Loucy (cell line): ENCODE data around the gene ZNF205.
A peak's percentile ranks its signal among the peaks of the same experiment; 100 is the strongest.

Experiments used
- H2AFZ ChIP-seq: fragments of 200-600 bp; sonication (generic); 2 replicates; pipeline ENCODE4 v1.6.0; 2016; ENCODE audit warnings: antibody characterized with exemption, mild to moderate bottlenecking, low read length, moderate library complexity
- H3F3A ChIP-seq: fragments of 200-600 bp; 2 replicates; pipeline ENCODE4 v1.6.0; 2016; ENCODE audit warnings: antibody characterized with exemption, low read depth, mild to moderate bottlenecking
- H3K27me3 ChIP-seq: fragments of 200-600 bp; sonication (generic); 2 replicates; pipeline ENCODE4 v1.6.1; 2014; ENCODE audit warnings: low read length, mild to moderate bottlenecking; ENCODE audit not compliant: insufficient read depth, poor library complexity, severe bottlenecking
- H3K36me3 ChIP-seq: fragments of 200-600 bp; sonication (generic); 2 replicates; pipeline ENCODE4 v1.6.1; 2016; ENCODE audit warnings: low read length; ENCODE audit not compliant: insufficient read depth
- H3K4me1 ChIP-seq: fragments of 200-600 bp; sonication (generic); 2 replicates; pipeline ENCODE4 v1.5.1; 2014; ENCODE audit warnings: low read length, mild to moderate bottlenecking; ENCODE audit not compliant: insufficient read depth, poor library complexity, severe bottlenecking
- H3K4me2 ChIP-seq: fragments of 200-600 bp; sonication (generic); 2 replicates; pipeline ENCODE4 v1.6.0; 2014; ENCODE audit warnings: antibody characterized with exemption, low read length, low read depth, mild to moderate bottlenecking; ENCODE audit not compliant: poor library complexity, severe bottlenecking
- H3K4me3 ChIP-seq: fragments of 200-600 bp; sonication (generic); 2 replicates; pipeline ENCODE4 v1.5.1; 2014; ENCODE audit warnings: low read length, mild to moderate bottlenecking, mixed read lengths; ENCODE audit not compliant: poor library complexity, severe bottlenecking
- H3K79me2 ChIP-seq: fragments of 200-600 bp; sonication (generic); 2 replicates; pipeline ENCODE4 v1.6.1; 2014; ENCODE audit warnings: low read length; ENCODE audit not compliant: insufficient read depth
- H3K9ac ChIP-seq: fragments of 200-600 bp; sonication (generic); 2 replicates; pipeline ENCODE4 v1.6.0; 2014; ENCODE audit warnings: mild to moderate bottlenecking, low read depth, low read length, moderate library complexity; ENCODE audit not compliant: poor library complexity, severe bottlenecking
- H3K9me2 ChIP-seq: fragments of 200-600 bp; sonication (generic); replicated peaks from 2 replicates; pipeline ENCODE4 v1.6.1; 2016; ENCODE audit warnings: low read depth, low read length, mixed read lengths
- H3K9me3 ChIP-seq: fragments of 200-600 bp; sonication (generic); 2 replicates; pipeline ENCODE4 v1.6.1; 2014; ENCODE audit warnings: mild to moderate bottlenecking, antibody characterized with exemption, low read length, low read depth; ENCODE audit not compliant: insufficient read depth
- H4K20me1 ChIP-seq: fragments of 200-600 bp; sonication (generic); 2 replicates; pipeline ENCODE4 v1.6.0; 2014; ENCODE audit warnings: antibody characterized with exemption, low read length, mild to moderate bottlenecking; ENCODE audit not compliant: insufficient read depth, poor library complexity, severe bottlenecking
- CTCF ChIP-seq: fragments of 200-600 bp; sonication (generic); conservative IDR thresholded peaks from 2 replicates; pipeline ENCODE4 v1.5.1; 2014; ENCODE audit warnings: mild to moderate bottlenecking, antibody characterized with exemption, low read length
- EZH2phosphoT487 ChIP-seq: fragments of 200-600 bp; IDR thresholded peaks from 2 replicates; pipeline ENCODE4 v1.6.1; 2018; ENCODE audit warnings: antibody characterized with exemption, mild to moderate bottlenecking, moderate library complexity, borderline replicate concordance

Gene ZNF205

DNA sequence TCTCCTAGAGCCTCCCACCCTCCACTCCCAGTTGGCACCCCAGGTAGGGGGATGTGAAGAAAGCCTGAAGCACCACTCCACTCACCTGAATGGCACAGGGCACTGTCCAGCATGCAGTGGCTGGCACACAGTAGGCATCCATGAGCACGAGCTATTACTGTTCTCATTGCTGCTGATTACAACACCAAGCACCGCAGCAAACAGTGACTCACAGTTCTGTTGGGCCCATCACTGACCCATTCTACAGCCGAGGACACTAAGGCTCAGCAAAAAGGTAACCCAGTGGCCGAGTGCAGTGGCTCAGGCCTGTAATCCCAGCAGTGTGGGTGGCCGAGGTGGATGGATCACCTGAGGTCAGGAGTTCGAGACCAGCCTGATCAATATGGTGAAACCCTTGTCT, 16.0 kb upstream of the ZNF205 start:
- Histone ChIP-seq H3K9ac (no peak overlapping the region), H3K9me2 (no peaks in the 10 kb centered on the region), H3K27me3 (no peaks in the 10 kb centered on the region), H3K4me3 (no peak overlapping the region), H3K9me3 (no peaks in the 10 kb centered on the region), H2AFZ (peak overlapping the region; percentile 49; the same call in 1 of the 2 replicates), H3K4me2 (no peak overlapping the region), H3F3A (no peaks in the 10 kb centered on the region), H3K4me1 (peaks cover 4% of the 10 kb centered on the region), H4K20me1 (no peaks in the 10 kb centered on the region), H3K79me2 (no peaks in the 10 kb centered on the region), H3K36me3 (no peaks in the 10 kb centered on the region)
- TF ChIP-seq CTCF: no peak
- no peak for TF ChIP-seq EZH2phosphoT487

DNA sequence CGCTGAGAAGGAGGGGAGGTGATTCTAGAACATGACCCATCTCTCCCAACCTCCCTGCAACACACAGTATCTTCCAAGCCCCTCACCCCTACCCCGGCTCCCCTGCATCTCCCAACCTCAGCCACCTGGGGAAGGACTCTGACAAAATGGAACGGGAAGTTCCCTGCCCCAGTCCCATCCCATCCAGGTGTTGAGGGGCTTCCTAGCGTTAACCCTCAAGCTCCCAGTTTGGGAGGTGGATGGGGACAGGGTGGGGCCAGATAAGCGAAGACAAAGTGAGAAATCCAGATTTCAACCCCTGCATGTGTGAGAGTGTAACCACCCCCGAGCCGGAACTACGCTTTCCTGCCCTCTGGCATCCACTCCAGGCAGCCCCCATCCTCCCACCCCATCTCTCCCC, 15.1 kb upstream of the ZNF205 start:
- peaks cover 4% of the 10 kb centered on the region for H3K4me1 ChIP-seq
- no peaks in the 10 kb centered on the region for H3K9me2 ChIP-seq
- H4K20me1 ChIP-seq: no peaks in the 10 kb centered on the region
- no peak overlapping the region for H3K9ac ChIP-seq
- H3K27me3 ChIP-seq: no peaks in the 10 kb centered on the region
- no peak overlapping the region for H3K4me2 ChIP-seq
- no peaks in the 10 kb centered on the region for H3K36me3 ChIP-seq
- TF ChIP-seq EZH2phosphoT487: no peak
- TF ChIP-seq CTCF: no peak
- no peaks in the 10 kb centered on the region for H3K79me2 ChIP-seq
- H3K4me3 ChIP-seq: no peak overlapping the region
- H3F3A ChIP-seq: no peaks in the 10 kb centered on the region
- H2AFZ ChIP-seq: no peak overlapping the region
- no peaks in the 10 kb centered on the region for H3K9me3 ChIP-seq

DNA sequence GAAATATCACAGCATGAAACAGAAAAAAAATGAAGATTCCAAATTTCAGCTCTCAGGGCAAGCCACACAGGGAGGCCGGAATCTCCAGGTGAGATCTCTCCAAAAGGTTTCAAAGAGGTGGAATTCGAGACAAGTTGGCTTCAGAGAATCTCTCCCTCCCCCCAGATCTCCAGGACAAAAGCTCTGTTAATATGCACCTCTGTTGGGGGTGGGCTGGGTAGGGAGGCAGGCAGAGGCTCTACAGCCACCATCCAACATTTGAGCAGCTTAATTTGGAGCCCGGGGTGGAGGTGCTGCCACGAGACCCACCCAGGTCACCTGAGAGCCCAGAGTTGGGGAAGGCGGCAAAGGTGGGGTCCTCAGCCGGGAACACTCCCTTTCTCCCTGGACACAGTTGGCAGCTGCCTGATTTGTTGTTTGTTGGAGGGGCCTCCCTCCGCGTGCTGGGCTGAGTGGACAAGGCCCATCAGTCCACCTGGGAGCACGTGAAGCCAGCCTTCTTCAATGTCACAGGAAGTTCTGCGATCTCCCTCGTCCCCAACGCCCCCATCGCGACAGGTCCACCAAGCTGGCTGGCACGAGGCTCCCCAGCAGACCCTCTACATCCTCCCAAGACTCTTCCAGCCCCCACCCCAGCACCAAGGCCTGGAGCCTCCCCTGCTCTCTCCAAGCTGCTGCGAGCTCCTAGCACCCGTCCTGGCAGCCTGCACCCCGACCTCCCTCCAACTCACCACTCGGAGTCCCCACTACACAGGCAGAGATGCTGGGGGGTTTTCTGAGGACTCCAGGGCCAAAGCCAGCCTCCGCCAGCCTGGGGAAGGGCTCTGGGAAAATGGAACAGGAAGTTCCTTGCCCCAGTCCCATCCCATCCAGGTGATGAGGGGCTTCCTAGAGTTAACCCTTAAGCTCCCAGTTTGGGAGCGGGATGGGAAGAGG, 13.7 kb upstream of the ZNF205 start, which contains the start of gene ZSCAN10:
Gene ZSCAN10 (minus strand): TSS at position 836 of the 936 bp plus-strand sequence. CDS start 6,357 bp downstream, outside the sequence.
- Histone ChIP-seq H3K9me2 (no peaks in the 10 kb centered on the region), H3K9me3 (no peaks in the 10 kb centered on the region), H3K27me3 (no peaks in the 10 kb centered on the region), H3K4me2 (no peak within 1 kb of the TSS), H3K4me1 (peaks cover 4% of the 10 kb centered on the region), H3F3A (no peaks in the 10 kb centered on the region), H3K4me3 (no peak within 1 kb of the TSS), H3K9ac (no peak within 1 kb of the TSS), H2AFZ (no peak within 1 kb of the TSS), H3K36me3 (no peaks in the 10 kb centered on the region), H3K79me2 (no peaks in the 10 kb centered on the region), H4K20me1 (no peaks in the 10 kb centered on the region)
- TF ChIP-seq EZH2phosphoT487 (no peak), CTCF (no peak)
